ENCODE results near the gene RAF1. TPM values are rescaled to one million over a fixed set of nuclear protein-coding genes. Genes with fewer than 3 reads are reported as not detected.
"Not testable (repeated sequence)": the region's sequence is repeated elsewhere in the genome, so short reads cannot be mapped to it uniquely, and the experiment has no call there.

RAF1 gene
- total RNA-seq, 1 experiment from 2014 or later: 68.8 TPM

- ATAC-seq (peak; percentile 21; the same call in 1 of the 2 replicates), DNase-seq (ENCODE audit: low read depth, low spot score) (no peak)
- H3K36me3 ChIP-seq (ENCODE audit: control insufficient read depth, insufficient read depth, low read length): no peaks in the 10 kb centered on the region; the same call in 1 of the 2 replicates
- TSS peak; percentile 62 for BruUV-seq (replicated peaks)
- peaks cover 27% of the 10 kb centered on the region; the same call in 1 of the 2 replicates for H3K4me1 ChIP-seq (ENCODE audit: control insufficient read depth, insufficient read depth, low read length)
- H3K9me3 ChIP-seq (ENCODE audit: control insufficient read depth, insufficient read depth, low read depth, low read length): no peaks in the 10 kb centered on the region
- in situ Hi-C loops (cut with HindIII; ENCODE audit: low pct_unique_long_range_greater_than_20kb, low sequenced_read_pairs): no loop called here
- ChIA-PET POLR2A (interaction anchor here (0.5 to 0.7 kb wide), 2 partner anchors 11 to 13 kb away, joined by 3 to 5 read pairs; no protein-coding TSS in a partner anchor), CTCF (no interaction called here)
- TF ChIP-seq TCF7L2 (IDR thresholded peaks at IDR 0.05; ENCODE audit: low read depth, low read length): no peak
- TF ChIP-seq CTCF (IDR thresholded peaks at IDR 0.05): no peak
- TF ChIP-seq POLR2AphosphoS5 (IDR thresholded peaks at IDR 0.05; ENCODE audit: low read depth, low read length): no peak
- no peak for TF ChIP-seq SIN3A (IDR thresholded peaks at IDR 0.05; ENCODE audit: borderline replicate concordance, insufficient read depth, low read depth, low read length)
- no peak for TF ChIP-seq REST (IDR thresholded peaks at IDR 0.05; ENCODE audit: insufficient read depth in 1 of 2, low read depth in 2 of 2, low read length in 1 of 2)
- peak overlapping the region; percentile 89 to 94 for H3K4me3 ChIP-seq (ENCODE audit: low read depth in 2 of 2, low read length in 2 of 2)
- no peaks in the 10 kb centered on the region for H3K27me3 ChIP-seq (ENCODE audit: control insufficient read depth, insufficient read depth, low read length)
- peak overlapping the region; percentile 90 for H3K27ac ChIP-seq (ENCODE audit: low read length)
- intact Hi-C loops (cut with micrococcal nuclease; ENCODE audit: unreplicated experiment): no loop called here
Observed at GRCh38 chr3:12662593-12663400, 1.1 kb downstream of the RAF1 start.

GRCh38 chr3:12661926-12662592 is 1.9 kb downstream of the RAF1 start:
- DNase-seq (ENCODE audit: low read depth, low spot score) (no peak), ATAC-seq (no peak)
- intact Hi-C loops (cut with micrococcal nuclease; ENCODE audit: unreplicated experiment) (no loop called here), in situ Hi-C loops (cut with HindIII; ENCODE audit: low pct_unique_long_range_greater_than_20kb, low sequenced_read_pairs) (no loop called here)
- ChIA-PET POLR2A (interaction anchor here (0.7 kb wide), 2 partner anchors 10 to 14 kb away, joined by 4 to 5 read pairs; no protein-coding TSS in a partner anchor), CTCF (no interaction called here)
- Histone ChIP-seq H3K9me3 (ENCODE audit: control insufficient read depth, insufficient read depth, low read depth, low read length) (no peaks in the 10 kb centered on the region), H3K27me3 (ENCODE audit: control insufficient read depth, insufficient read depth, low read length) (no peaks in the 10 kb centered on the region), H3K4me3 (ENCODE audit: low read depth in 2 of 2, low read length in 2 of 2) (peak overlapping the region; percentile 89 to 94), H3K27ac (ENCODE audit: low read length) (peak overlapping the region; percentile 90), H3K4me1 (ENCODE audit: control insufficient read depth, insufficient read depth, low read length) (peaks cover 27% of the 10 kb centered on the region; the same call in 1 of the 2 replicates), H3K36me3 (ENCODE audit: control insufficient read depth, insufficient read depth, low read length) (no peaks in the 10 kb centered on the region; the same call in 1 of the 2 replicates)
- no TSS peak for BruUV-seq (replicated peaks)
- TF ChIP-seq CTCF (IDR thresholded peaks at IDR 0.05) (no peak), SIN3A (IDR thresholded peaks at IDR 0.05; ENCODE audit: borderline replicate concordance, insufficient read depth, low read depth, low read length) (no peak), TCF7L2 (IDR thresholded peaks at IDR 0.05; ENCODE audit: low read depth, low read length) (no peak), POLR2AphosphoS5 (IDR thresholded peaks at IDR 0.05; ENCODE audit: low read depth, low read length) (no peak), REST (IDR thresholded peaks at IDR 0.05; ENCODE audit: insufficient read depth in 1 of 2, low read depth in 2 of 2, low read length in 1 of 2) (no peak)

GRCh38 chr3:12661375-12661774 is 2.5 kb downstream of the RAF1 start:
- ATAC-seq; BruUV-seq (replicated peaks); intact Hi-C loops (cut with micrococcal nuclease; ENCODE audit: unreplicated experiment); CTCF ChIA-PET; DNase-seq (ENCODE audit: low read depth, low spot score); H3K36me3 ChIP-seq (ENCODE audit: control insufficient read depth, insufficient read depth, low read length); H3K27me3 ChIP-seq (ENCODE audit: control insufficient read depth, insufficient read depth, low read length); H3K4me3 ChIP-seq (ENCODE audit: low read depth in 2 of 2, low read length in 2 of 2); H3K9me3 ChIP-seq (ENCODE audit: control insufficient read depth, insufficient read depth, low read depth, low read length); in situ Hi-C loops (cut with HindIII; ENCODE audit: low pct_unique_long_range_greater_than_20kb, low sequenced_read_pairs); H3K27ac ChIP-seq (ENCODE audit: low read length): not testable (repeated sequence)
- POLR2A ChIA-PET: interaction anchor here (0.7 kb wide), 1 partner anchor 10 kb away, joined by 4 read pairs; no protein-coding TSS in a partner anchor
- peaks cover 27% of the 10 kb centered on the region; the same call in 1 of the 2 replicates for H3K4me1 ChIP-seq (ENCODE audit: control insufficient read depth, insufficient read depth, low read length)
